ENCODE data around the gene LHPP.

DNA sequence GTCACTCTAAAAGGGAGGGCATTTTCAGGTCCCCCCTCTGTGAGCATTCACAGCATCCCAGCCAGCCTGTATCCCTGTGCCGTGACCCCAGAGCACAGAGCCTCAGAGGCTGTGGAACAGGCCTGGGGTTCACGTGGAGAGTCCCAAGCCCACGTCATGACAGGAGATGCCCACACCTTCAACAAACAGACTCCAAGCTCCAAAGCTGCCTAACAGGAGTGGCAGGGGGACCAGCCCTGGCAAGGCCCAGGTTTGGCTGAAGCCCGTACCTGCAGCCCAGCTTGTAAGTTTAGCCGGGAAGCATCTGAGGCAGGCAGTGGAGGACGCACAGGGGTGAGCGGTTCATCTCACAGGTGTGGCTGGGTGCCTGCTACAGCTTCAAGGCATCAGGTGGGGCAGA lies 33.5 kb downstream of the LHPP start:
- TF ChIP-seq, protein P1, sequence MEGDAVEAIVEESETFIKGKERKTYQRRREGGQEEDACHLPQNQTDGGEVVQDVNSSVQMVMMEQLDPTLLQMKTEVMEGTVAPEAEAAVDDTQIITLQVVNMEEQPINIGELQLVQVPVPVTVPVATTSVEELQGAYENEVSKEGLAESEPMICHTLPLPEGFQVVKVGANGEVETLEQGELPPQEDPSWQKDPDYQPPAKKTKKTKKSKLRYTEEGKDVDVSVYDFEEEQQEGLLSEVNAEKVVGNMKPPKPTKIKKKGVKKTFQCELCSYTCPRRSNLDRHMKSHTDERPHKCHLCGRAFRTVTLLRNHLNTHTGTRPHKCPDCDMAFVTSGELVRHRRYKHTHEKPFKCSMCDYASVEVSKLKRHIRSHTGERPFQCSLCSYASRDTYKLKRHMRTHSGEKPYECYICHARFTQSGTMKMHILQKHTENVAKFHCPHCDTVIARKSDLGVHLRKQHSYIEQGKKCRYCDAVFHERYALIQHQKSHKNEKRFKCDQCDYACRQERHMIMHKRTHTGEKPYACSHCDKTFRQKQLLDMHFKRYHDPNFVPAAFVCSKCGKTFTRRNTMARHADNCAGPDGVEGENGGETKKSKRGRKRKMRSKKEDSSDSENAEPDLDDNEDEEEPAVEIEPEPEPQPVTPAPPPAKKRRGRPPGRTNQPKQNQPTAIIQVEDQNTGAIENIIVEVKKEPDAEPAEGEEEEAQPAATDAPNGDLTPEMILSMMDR (IDR thresholded peaks at IDR 0.05; ENCODE audit: low read length) = no peak
- no peak for TF ChIP-seq EZH2 (IDR thresholded peaks at IDR 0.05; ENCODE audit: borderline replicate concordance, low read length)
